ENCODE results near the gene AEBP1.

The AEBP1 gene

DNA sequence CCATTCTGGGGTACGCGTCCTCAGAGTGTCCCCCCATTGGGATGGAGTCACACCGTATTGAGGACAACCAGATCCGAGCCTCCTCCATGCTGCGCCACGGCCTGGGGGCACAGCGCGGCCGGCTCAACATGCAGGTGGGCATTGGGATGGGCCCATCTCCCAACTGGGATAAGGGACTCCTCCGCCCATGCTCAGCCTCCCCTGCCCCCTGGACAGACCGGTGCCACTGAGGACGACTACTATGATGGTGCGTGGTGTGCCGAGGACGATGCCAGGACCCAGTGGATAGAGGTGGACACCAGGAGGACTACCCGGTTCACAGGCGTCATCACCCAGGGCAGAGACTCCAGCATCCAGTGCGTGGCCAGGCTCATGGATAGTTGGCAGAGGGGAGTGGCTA, 5.8 kb downstream of the AEBP1 start:
- no peak for DNase-seq
- peaks cover 12% of the 10 kb centered on the region for H3K4me1 Mint-ChIP-seq
- H3K27ac Mint-ChIP-seq, result no peak overlapping the region
- no peaks in the 10 kb centered on the region for H3K27me3 Mint-ChIP-seq (ENCODE audit: low read depth, poor library complexity)
- no peaks in the 10 kb centered on the region for H3K9me3 Mint-ChIP-seq
- TF ChIP-seq, protein P1, sequence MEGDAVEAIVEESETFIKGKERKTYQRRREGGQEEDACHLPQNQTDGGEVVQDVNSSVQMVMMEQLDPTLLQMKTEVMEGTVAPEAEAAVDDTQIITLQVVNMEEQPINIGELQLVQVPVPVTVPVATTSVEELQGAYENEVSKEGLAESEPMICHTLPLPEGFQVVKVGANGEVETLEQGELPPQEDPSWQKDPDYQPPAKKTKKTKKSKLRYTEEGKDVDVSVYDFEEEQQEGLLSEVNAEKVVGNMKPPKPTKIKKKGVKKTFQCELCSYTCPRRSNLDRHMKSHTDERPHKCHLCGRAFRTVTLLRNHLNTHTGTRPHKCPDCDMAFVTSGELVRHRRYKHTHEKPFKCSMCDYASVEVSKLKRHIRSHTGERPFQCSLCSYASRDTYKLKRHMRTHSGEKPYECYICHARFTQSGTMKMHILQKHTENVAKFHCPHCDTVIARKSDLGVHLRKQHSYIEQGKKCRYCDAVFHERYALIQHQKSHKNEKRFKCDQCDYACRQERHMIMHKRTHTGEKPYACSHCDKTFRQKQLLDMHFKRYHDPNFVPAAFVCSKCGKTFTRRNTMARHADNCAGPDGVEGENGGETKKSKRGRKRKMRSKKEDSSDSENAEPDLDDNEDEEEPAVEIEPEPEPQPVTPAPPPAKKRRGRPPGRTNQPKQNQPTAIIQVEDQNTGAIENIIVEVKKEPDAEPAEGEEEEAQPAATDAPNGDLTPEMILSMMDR (IDR thresholded peaks at IDR 0.05), result no peak
- H3K36me3 Mint-ChIP-seq (ENCODE audit: low read depth), result peaks cover 14% of the 10 kb centered on the region
- no peak overlapping the region for H3K4me3 Mint-ChIP-seq

DNA sequence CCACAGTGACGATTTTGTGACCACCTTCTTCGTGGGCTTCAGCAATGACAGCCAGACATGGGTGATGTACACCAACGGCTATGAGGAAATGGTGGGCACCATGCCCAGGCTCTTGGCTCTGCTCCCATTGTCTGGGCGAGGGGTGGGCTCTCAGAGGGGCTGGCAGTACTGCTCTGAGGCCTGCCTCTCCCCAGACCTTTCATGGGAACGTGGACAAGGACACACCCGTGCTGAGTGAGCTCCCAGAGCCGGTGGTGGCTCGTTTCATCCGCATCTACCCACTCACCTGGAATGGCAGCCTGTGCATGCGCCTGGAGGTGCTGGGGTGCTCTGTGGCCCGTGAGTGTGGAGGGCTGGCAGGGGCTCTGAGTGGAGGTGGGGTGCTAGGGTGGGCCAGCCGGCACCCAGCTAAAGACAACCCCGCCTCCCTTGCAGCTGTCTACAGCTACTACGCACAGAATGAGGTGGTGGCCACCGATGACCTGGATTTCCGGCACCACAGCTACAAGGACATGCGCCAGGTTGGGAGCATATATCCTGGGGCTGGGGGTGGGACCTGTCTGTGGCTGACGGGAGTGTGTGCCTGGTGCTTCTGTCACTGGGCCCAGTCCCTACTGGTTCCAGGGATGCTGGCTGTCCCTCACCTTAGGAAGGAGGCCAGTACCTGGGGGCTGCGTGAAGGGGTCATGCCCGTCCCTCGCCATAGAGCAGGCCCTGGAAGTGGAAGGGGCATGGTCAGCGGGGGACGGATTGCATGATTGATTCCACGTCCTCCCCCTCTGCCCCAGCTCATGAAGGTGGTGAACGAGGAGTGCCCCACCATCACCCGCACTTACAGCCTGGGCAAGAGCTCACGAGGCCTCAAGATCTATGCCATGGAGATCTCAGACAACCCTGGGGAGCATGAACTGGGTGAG, 6.8 kb downstream of the AEBP1 start:
- Mint-ChIP-seq H3K9me3 (no peaks in the 10 kb centered on the region), H3K4me1 (peaks cover 2% of the 10 kb centered on the region), H3K27me3 (ENCODE audit: low read depth, poor library complexity) (no peaks in the 10 kb centered on the region), H3K4me3 (no peak overlapping the region), H3K27ac (no peak overlapping the region), H3K36me3 (ENCODE audit: low read depth) (peaks cover 14% of the 10 kb centered on the region)
- DNase-seq, result no peak
- TF ChIP-seq, protein P1 (IDR thresholded peaks at IDR 0.05), result no peak

DNA sequence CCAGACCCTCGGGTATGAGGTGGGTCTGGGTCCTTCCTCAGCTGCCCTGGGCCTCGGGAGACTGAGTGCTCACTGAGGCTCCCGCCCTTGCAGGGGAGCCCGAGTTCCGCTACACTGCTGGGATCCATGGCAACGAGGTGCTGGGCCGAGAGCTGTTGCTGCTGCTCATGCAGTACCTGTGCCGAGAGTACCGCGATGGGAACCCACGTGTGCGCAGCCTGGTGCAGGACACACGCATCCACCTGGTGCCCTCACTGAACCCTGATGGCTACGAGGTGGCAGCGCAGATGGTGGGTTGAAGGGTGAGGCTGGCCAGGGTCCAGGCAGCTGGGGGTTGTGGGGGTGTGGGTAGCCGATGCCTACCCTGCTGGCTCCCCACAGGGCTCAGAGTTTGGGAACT, 7.6 kb downstream of the AEBP1 start:
- peaks cover 9% of the 10 kb centered on the region for H3K36me3 Mint-ChIP-seq (ENCODE audit: low read depth)
- TF ChIP-seq, protein P1 (IDR thresholded peaks at IDR 0.05), result no peak
- no peak overlapping the region for H3K4me3 Mint-ChIP-seq
- no peaks in the 10 kb centered on the region for H3K27me3 Mint-ChIP-seq (ENCODE audit: low read depth, poor library complexity)
- no peak for DNase-seq
- no peaks in the 10 kb centered on the region for H3K4me1 Mint-ChIP-seq
- H3K27ac Mint-ChIP-seq, result peak overlapping the region; percentile 25
- H3K9me3 Mint-ChIP-seq, result no peaks in the 10 kb centered on the region

DNA sequence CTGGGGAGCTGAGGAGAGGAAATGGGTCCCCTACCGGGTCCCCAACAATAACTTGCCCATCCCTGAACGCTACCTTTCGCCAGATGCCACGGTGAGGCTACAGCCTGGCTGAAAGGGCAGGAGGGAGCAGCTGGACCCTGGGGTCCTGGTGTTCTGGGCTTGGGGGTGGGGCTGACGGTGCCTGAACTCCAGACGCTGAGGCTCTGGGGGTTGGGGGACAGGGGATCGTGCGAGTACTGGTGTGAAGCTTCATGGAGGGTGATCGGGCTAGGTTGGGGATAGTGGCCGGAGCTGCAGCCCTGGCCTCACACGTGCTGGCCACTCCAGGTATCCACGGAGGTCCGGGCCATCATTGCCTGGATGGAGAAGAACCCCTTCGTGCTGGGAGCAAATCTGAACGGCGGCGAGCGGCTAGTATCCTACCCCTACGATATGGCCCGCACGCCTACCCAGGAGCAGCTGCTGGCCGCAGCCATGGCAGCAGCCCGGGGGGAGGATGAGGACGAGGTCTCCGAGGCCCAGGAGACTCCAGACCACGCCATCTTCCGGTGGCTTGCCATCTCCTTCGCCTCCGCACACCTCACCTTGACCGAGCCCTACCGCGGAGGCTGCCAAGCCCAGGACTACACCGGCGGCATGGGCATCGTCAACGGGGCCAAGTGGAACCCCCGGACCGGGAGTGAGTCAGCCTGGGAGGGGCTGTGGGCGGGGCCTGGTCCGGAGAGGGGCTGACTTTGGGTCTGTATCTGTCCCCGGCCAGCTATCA, 8.3 kb downstream of the AEBP1 start:
- Mint-ChIP-seq H3K9me3 (no peaks in the 10 kb centered on the region), H3K27ac (peak overlapping the region; percentile 80), H3K4me1 (no peaks in the 10 kb centered on the region), H3K27me3 (ENCODE audit: low read depth, poor library complexity) (no peaks in the 10 kb centered on the region), H3K36me3 (ENCODE audit: low read depth) (peaks cover 9% of the 10 kb centered on the region), H3K4me3 (no peak overlapping the region)
- TF ChIP-seq, protein P1 (IDR thresholded peaks at IDR 0.05), result no peak
- no peak for DNase-seq

DNA sequence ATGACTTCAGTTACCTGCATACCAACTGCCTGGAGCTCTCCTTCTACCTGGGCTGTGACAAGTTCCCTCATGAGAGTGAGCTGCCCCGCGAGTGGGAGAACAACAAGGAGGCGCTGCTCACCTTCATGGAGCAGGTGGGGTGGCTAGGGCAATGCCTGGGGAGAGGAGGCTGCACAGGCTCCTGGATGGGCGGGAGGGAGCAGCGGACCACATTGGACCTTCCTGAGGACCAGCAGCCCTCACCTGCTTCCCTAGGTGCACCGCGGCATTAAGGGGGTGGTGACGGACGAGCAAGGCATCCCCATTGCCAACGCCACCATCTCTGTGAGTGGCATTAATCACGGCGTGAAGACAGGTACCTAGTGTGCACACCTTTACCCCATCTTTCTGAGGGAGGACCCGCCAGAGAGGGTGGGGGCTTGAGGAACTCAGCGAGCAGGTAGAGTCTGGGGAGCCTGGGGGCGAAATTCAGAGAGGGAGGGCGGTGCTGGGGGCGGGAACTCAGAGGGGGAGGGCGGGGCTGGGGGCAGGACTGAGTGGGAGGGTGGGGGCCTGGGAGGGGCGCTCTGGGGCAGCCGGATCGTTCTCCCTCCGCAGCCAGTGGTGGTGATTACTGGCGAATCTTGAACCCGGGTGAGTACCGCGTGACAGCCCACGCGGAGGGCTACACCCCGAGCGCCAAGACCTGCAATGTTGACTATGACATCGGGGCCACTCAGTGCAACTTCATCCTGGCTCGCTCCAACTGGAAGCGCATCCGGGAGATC, 9.0 kb downstream of the AEBP1 start:
- H3K9me3 Mint-ChIP-seq, result no peaks in the 10 kb centered on the region
- H3K4me3 Mint-ChIP-seq, result no peak overlapping the region
- H3K4me1 Mint-ChIP-seq, result no peaks in the 10 kb centered on the region
- H3K27me3 Mint-ChIP-seq (ENCODE audit: low read depth, poor library complexity), result no peaks in the 10 kb centered on the region
- TF ChIP-seq, protein P1 (IDR thresholded peaks at IDR 0.05), result no peak
- H3K36me3 Mint-ChIP-seq (ENCODE audit: low read depth), result peaks cover 13% of the 10 kb centered on the region
- no peak overlapping the region for H3K27ac Mint-ChIP-seq
- no peak for DNase-seq

All from nephron progenitor cell (in vitro differentiated cells).